DOHH2 (cell line): ENCODE measurements around the gene ANKRD18B.
"Not testable (repeated sequence)": the region's sequence is repeated elsewhere in the genome, so short reads cannot be mapped to it uniquely, and the experiment has no call there.

ENCODE experiments used
- H3F3A ChIP-seq: fragments of 200-600 bp; sonication (generic), shearing (Covaris generic); 2 replicates; pipeline ENCODE4 v1.6.0; 2016; ENCODE audit warnings: antibody characterized with exemption, mild to moderate bottlenecking; ENCODE audit not compliant: control insufficient read depth, insufficient read depth
- H3K27ac ChIP-seq: fragments of 200-600 bp; sonication (generic); 2 replicates; pipeline ENCODE4 v1.5.1; 2014; ENCODE audit warnings: low read depth, mild to moderate bottlenecking, low read length, moderate library complexity
- H3K27me3 ChIP-seq: fragments of 200-600 bp; sonication (generic); 2 replicates; pipeline ENCODE4 v1.6.1; 2014; ENCODE audit warnings: mild to moderate bottlenecking, low read length, mixed read lengths; ENCODE audit not compliant: control insufficient read depth
- H3K36me3 ChIP-seq: fragments of 200-600 bp; sonication (generic); 2 replicates; pipeline ENCODE4 v1.6.1; 2014; ENCODE audit warnings: mild to moderate bottlenecking, low read length, moderate library complexity, mixed read lengths; ENCODE audit not compliant: control insufficient read depth
- H3K4me1 ChIP-seq: fragments of 200-600 bp; sonication (generic); 2 replicates; pipeline ENCODE4 v1.6.1; 2014; ENCODE audit warnings: mild to moderate bottlenecking, low read length, mixed read lengths; ENCODE audit not compliant: control insufficient read depth
- H3K4me2 ChIP-seq: fragments of 200-600 bp; sonication (generic); 2 replicates; pipeline ENCODE4 v1.6.0; 2014; ENCODE audit warnings: mild to moderate bottlenecking, low read length, moderate library complexity
- H3K4me3 ChIP-seq: fragments of 200-600 bp; sonication (generic); 2 replicates; pipeline ENCODE4 v1.5.1; 2014; ENCODE audit warnings: mild to moderate bottlenecking, low read length, mixed read lengths
- H3K79me2 ChIP-seq: fragments of 200-600 bp; sonication (generic); 2 replicates; pipeline ENCODE4 v1.6.1; 2014; ENCODE audit warnings: mild to moderate bottlenecking, low read length, mixed read lengths; ENCODE audit not compliant: control insufficient read depth
- H3K9me2 ChIP-seq: fragments of 200-600 bp; sonication (generic); replicated peaks from 2 replicates; pipeline ENCODE4 v1.6.1; 2014; ENCODE audit warnings: mild to moderate bottlenecking, low read length, mixed read lengths; ENCODE audit not compliant: control insufficient read depth
- H3K9me3 ChIP-seq: fragments of 200-600 bp; sonication (generic); 2 replicates; pipeline ENCODE4 v1.6.1; 2014; ENCODE audit warnings: antibody characterized with exemption, low read length, mixed read lengths; ENCODE audit not compliant: control insufficient read depth, insufficient read depth
- H4K20me1 ChIP-seq: fragments of 200-600 bp; sonication (generic); 2 replicates; pipeline ENCODE4 v1.6.0; 2014; ENCODE audit warnings: low read depth, mild to moderate bottlenecking, antibody characterized with exemption, low read length, moderate library complexity; ENCODE audit not compliant: control insufficient read depth, insufficient read depth
- CTCF ChIP-seq: fragments of 200-600 bp; sonication (generic); IDR thresholded peaks from one replicate; pipeline ENCODE4 v1.5.1; 2014; ENCODE audit warnings: antibody characterized with exemption, mild to moderate bottlenecking, low read depth, low read length; ENCODE audit not compliant: poor library complexity, severe bottlenecking
- EZH2phosphoT487 ChIP-seq: fragments of 200-600 bp; sonication (generic); IDR thresholded peaks from 2 replicates; pipeline ENCODE4 v1.6.1; 2017; ENCODE audit warnings: borderline replicate concordance, mild to moderate bottlenecking, antibody characterized with exemption, low read length, moderate library complexity, mixed read lengths

The ANKRD18B gene

DNA sequence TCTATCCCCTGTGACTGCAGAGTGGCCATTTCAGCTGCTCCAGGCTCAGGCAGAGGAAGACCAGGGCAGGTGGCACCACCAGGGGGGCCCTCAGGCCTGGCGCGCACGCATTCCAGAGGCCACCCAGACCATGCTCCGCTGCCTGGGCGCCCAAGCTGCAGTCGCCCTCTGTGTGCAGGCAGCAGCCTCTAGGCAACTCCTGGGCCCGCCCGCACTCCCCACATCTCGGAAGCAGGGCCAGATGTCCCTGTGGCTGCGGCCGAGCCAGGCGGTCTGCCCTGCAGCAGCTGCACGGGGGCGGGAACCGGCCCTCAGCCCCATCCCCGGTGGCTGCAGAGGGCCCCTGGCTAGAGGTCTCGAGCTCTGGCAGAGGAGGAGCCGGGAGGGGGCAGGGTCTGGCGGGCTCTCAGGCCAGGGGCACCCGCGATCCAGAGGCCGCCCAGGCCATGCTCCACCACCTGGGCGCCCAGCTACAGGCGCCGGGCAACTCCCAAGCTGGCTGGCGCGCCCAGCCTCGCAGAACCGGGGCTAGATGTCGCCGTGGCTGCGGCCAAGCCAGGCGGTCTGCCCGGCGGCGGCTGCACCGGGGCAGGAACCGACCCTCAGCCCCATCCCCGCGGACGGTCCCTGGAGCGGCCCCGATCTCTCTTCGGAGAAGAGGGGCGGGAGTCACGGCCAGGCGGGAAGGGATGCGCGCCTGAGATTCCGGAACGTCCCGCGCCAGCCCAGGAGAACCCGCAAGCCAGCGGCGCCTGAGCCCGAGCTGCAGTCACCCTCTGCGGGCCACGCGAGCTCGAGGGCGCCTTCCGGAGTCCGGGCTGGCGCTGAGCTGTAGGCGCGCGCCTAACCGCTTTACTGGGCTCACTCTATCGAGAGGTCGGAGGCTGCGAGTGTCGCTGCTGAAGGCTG lies at the start of gene ANKRD18B:
TSS of gene ANKRD18B (plus strand) at position 855 of the 909 bp plus-strand sequence. CDS start 239 bp downstream, outside the sequence.
- H3K36me3 ChIP-seq, H3K27ac ChIP-seq, H4K20me1 ChIP-seq, H3K4me3 ChIP-seq, H3K9me2 ChIP-seq, H3K9me3 ChIP-seq, H3K4me2 ChIP-seq, H3K27me3 ChIP-seq, H3K79me2 ChIP-seq, H3F3A ChIP-seq, H3K4me1 ChIP-seq: not testable (repeated sequence)

DNA sequence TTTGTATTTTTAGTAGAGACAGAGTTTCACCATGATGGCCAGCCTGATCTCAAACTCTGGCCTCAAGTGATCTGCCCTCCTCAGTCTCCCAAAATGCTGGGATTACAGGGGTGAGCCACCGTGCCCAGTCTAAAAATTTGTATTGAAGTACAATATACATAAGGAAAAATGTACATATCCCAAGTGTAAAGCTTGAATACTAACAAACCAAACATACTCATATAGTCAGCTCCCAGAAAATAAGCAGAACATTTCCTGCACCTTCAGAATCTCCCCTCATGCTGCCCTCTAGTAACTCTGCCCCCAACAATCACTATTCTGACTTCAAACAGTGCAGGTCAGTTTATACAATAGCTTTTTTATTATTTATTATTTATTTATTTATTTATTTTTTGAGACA lies 48.7 kb upstream of the ANKRD18B start:
- H3K36me3 ChIP-seq: peaks cover 20% of the 10 kb centered on the region
- no peaks in the 10 kb centered on the region for H4K20me1 ChIP-seq
- TF ChIP-seq CTCF: no peak
- no peak for TF ChIP-seq EZH2phosphoT487
- H3F3A ChIP-seq: no peaks in the 10 kb centered on the region
- H3K9me3 ChIP-seq: no peaks in the 10 kb centered on the region
- H3K4me2 ChIP-seq: no peak overlapping the region
- H3K4me1 ChIP-seq: peaks cover 21% of the 10 kb centered on the region
- no peak overlapping the region for H3K27ac ChIP-seq
- no peak overlapping the region for H3K4me3 ChIP-seq
- no peaks in the 10 kb centered on the region for H3K9me2 ChIP-seq
- H3K27me3 ChIP-seq: no peaks in the 10 kb centered on the region
- peaks cover 34% of the 10 kb centered on the region for H3K79me2 ChIP-seq

- H3K27me3 ChIP-seq: no peaks in the 10 kb centered on the region
- H4K20me1 ChIP-seq: no peaks in the 10 kb centered on the region
- peaks cover 27% of the 10 kb centered on the region for H3K79me2 ChIP-seq
- H3K9me3 ChIP-seq: no peaks in the 10 kb centered on the region
- H3K27ac ChIP-seq: no peak overlapping the region
- no peak overlapping the region for H3K4me2 ChIP-seq
- H3F3A ChIP-seq: no peaks in the 10 kb centered on the region
- no peaks in the 10 kb centered on the region for H3K9me2 ChIP-seq
- H3K4me3 ChIP-seq: no peak overlapping the region
- peaks cover 18% of the 10 kb centered on the region for H3K4me1 ChIP-seq
- H3K36me3 ChIP-seq: peaks cover 11% of the 10 kb centered on the region
- TF ChIP-seq CTCF: no peak
- TF ChIP-seq EZH2phosphoT487: no peak
These were observed 47.5 kb upstream of the ANKRD18B start for GRCh38 chr9:33476503-33476902.

DNA sequence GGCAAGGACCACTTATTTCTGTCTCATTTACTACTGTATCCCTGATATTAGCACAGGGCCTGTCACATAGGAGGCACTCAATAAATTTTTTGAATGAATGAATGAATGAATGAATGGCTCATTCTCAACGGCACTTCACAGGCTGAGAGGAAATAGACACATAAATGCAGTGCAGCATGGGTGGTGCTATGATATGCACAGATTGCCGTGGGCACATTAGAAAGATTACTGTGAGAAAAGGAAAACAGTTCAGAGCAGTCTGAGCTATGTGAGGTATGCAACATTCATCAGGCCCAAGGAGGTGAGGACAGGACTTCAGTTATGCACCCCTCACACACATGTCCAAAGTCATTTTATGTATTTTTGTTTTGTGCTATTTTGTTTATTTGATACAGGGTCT lies 43.9 kb upstream of the ANKRD18B start:
- no peaks in the 10 kb centered on the region for H3K4me1 ChIP-seq
- H4K20me1 ChIP-seq: no peaks in the 10 kb centered on the region
- H3K9me3 ChIP-seq: no peaks in the 10 kb centered on the region
- H3K27me3 ChIP-seq: no peaks in the 10 kb centered on the region
- no peaks in the 10 kb centered on the region for H3K79me2 ChIP-seq
- no peak overlapping the region for H3K4me2 ChIP-seq
- no peaks in the 10 kb centered on the region for H3K9me2 ChIP-seq
- TF ChIP-seq EZH2phosphoT487 (no peak), CTCF (no peak)
- no peaks in the 10 kb centered on the region for H3F3A ChIP-seq
- H3K4me3 ChIP-seq: no peak overlapping the region
- no peaks in the 10 kb centered on the region for H3K36me3 ChIP-seq
- no peak overlapping the region for H3K27ac ChIP-seq
